Loucy (cell line): ENCODE measurements around the gene RTP3.

Experiments used
- EZH2phosphoT487 ChIP-seq: fragments of 200-600 bp; IDR thresholded peaks from 2 replicates; pipeline ENCODE4 v1.6.1; 2018; ENCODE audit warnings: antibody characterized with exemption, mild to moderate bottlenecking, moderate library complexity, borderline replicate concordance
- TF ChIP-seq, protein P1 (sequence below): fragments of 200-600 bp; sonication (generic); conservative IDR thresholded peaks from 2 replicates; pipeline ENCODE4 v1.5.1; 2014; ENCODE audit warnings: mild to moderate bottlenecking, antibody characterized with exemption, low read length

DNA sequence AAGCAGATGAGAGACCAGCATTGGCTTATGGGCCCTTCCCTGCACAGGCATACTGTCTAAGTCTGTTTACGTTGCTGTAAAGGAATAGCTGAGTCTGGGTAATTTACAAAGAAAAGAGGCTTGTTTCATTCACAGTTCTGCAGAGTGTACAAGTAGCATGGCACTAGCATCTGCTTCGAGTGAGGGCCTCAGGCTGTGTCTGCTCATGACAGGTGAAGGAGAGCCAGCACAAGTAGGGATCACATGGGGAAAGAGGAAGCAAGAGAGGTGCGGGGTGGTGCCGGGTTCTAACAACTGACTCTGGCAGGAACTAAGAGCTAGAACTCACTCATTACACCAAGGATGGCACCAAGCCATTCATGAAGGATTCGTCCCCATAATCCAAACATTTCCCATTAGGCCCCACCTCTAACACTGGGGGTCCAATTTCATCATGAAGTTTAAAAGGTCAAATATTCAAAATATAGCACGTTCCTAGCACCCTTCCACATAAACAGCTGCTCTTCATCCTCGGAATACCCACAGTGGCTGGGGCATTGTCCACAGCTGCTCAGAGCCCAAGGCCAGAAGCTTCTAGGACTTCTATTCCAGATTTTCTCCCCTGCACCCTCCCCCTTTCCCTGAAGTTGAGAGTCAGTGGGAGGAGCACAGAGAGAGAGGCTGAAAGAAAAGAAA is 5.6 kb downstream of the RTP3 start:
- TF ChIP-seq, protein P1, sequence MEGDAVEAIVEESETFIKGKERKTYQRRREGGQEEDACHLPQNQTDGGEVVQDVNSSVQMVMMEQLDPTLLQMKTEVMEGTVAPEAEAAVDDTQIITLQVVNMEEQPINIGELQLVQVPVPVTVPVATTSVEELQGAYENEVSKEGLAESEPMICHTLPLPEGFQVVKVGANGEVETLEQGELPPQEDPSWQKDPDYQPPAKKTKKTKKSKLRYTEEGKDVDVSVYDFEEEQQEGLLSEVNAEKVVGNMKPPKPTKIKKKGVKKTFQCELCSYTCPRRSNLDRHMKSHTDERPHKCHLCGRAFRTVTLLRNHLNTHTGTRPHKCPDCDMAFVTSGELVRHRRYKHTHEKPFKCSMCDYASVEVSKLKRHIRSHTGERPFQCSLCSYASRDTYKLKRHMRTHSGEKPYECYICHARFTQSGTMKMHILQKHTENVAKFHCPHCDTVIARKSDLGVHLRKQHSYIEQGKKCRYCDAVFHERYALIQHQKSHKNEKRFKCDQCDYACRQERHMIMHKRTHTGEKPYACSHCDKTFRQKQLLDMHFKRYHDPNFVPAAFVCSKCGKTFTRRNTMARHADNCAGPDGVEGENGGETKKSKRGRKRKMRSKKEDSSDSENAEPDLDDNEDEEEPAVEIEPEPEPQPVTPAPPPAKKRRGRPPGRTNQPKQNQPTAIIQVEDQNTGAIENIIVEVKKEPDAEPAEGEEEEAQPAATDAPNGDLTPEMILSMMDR = no peak
- TF ChIP-seq EZH2phosphoT487 = no peak
